ENCODE data around the gene TTLL7. TPM values are rescaled to one million over a fixed set of nuclear protein-coding genes. Genes with fewer than 3 reads are reported as not detected.

TTLL7 gene
- total RNA-seq, 1 experiment from 2014 or later, result 6.6 TPM

DNA sequence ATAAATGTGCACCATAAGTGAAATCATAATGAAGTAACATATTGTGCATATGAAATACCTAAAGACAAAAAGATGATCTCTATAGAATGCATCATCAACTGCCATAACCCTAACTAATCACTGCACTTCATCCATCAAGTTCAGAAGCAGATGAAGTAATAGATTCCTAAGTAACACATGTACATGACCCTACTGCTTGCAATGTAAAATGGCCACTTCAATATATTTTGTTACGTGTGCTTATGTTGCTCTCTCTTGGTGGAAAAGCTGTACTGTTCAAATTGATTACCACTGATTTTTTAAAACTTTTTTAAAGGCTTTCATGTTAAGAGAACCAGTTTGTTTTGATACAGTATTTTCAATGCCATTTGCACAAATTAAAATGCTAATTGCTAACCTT lies 141.8 kb downstream of the TTLL7 start:
- Histone ChIP-seq H3K27ac (ENCODE audit: insufficient read length, low read depth, low read length) (no peak overlapping the region), H2BK12ac (ENCODE audit: insufficient read length, low read depth, low read length) (no peak overlapping the region), H4K20me1 (ENCODE audit: control insufficient read depth, insufficient read depth, insufficient read length) (no peaks in the 10 kb centered on the region), H3K9ac (ENCODE audit: extremely low read depth, insufficient read length, low read length) (no peak overlapping the region), H2AFZ (ENCODE audit: low read length) (no peak overlapping the region), H3K23ac (ENCODE audit: insufficient read length, low read depth, low read length) (no peak overlapping the region), H3K56ac (ENCODE audit: insufficient read length, low read depth, low read length) (no peak overlapping the region), H2AK5ac (ENCODE audit: insufficient read length, low read length) (no peak overlapping the region), H4K91ac (ENCODE audit: insufficient read length, low read depth, low read length) (no peak overlapping the region), H4K8ac (replicated peaks; ENCODE audit: insufficient read length, low read depth, low read length) (no peak overlapping the region), H2BK5ac (ENCODE audit: insufficient read length, low read length) (no peak overlapping the region), H3K14ac (ENCODE audit: insufficient read depth, low read length) (no peak overlapping the region), H3K27me3 (ENCODE audit: insufficient read depth, low read length) (no peaks in the 10 kb centered on the region), H2BK120ac (ENCODE audit: low read depth, low read length, poor library complexity, severe bottlenecking) (no peak overlapping the region), H3K79me1 (ENCODE audit: insufficient read depth, low read depth, low read length, poor library complexity, severe bottlenecking) (no peaks in the 10 kb centered on the region), H3K23me2 (ENCODE audit: insufficient read length, low read depth, low read length, poor library complexity, severe bottlenecking) (no peaks in the 10 kb centered on the region), H3K4me1 (ENCODE audit: insufficient read depth, low read length) (no peaks in the 10 kb centered on the region), H3K79me2 (ENCODE audit: insufficient read depth, low read length) (no peaks in the 10 kb centered on the region), H4K5ac (ENCODE audit: insufficient read length, low read depth, low read length) (no peak overlapping the region), H3T11ph (ENCODE audit: low read length) (no peak overlapping the region), H3K18ac (ENCODE audit: insufficient read length, low read depth, low read length) (no peak overlapping the region), H2BK20ac (ENCODE audit: low read depth, low read length, poor library complexity, severe bottlenecking) (no peak overlapping the region), H3K4me2 (ENCODE audit: insufficient read depth, insufficient read length, low read length) (no peak overlapping the region), H3K9me3 (ENCODE audit: control insufficient read depth, low read depth, low read length) (no peaks in the 10 kb centered on the region), H3K4ac (ENCODE audit: low read depth, low read length) (no peak overlapping the region), H2BK15ac (ENCODE audit: low read depth, low read length) (no peak overlapping the region)
- no peak overlapping the region for H3K27ac Mint-ChIP-seq
- no peaks in the 10 kb centered on the region for H3K36me3 Mint-ChIP-seq (ENCODE audit: insufficient read depth in 1 of 3, low read depth in 3 of 3)
- no peak overlapping the region for H3K4me3 Mint-ChIP-seq
- no CpG with 5 or more reads among the region's 1 CpG for WGBS (ENCODE audit: extremely low coverage, insufficient read length, low lambda C conversion rate)
- H3K4me1 Mint-ChIP-seq, result peaks cover 4 to 5% of the 10 kb centered on the region in 2 experiments
- no peak for DNase-seq
- H3K27me3 Mint-ChIP-seq (ENCODE audit: low read depth), result peaks cover 10% of the 10 kb centered on the region
- no peaks in the 10 kb centered on the region for H3K9me3 Mint-ChIP-seq
- TF ChIP-seq, protein P1, sequence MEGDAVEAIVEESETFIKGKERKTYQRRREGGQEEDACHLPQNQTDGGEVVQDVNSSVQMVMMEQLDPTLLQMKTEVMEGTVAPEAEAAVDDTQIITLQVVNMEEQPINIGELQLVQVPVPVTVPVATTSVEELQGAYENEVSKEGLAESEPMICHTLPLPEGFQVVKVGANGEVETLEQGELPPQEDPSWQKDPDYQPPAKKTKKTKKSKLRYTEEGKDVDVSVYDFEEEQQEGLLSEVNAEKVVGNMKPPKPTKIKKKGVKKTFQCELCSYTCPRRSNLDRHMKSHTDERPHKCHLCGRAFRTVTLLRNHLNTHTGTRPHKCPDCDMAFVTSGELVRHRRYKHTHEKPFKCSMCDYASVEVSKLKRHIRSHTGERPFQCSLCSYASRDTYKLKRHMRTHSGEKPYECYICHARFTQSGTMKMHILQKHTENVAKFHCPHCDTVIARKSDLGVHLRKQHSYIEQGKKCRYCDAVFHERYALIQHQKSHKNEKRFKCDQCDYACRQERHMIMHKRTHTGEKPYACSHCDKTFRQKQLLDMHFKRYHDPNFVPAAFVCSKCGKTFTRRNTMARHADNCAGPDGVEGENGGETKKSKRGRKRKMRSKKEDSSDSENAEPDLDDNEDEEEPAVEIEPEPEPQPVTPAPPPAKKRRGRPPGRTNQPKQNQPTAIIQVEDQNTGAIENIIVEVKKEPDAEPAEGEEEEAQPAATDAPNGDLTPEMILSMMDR (conservative IDR thresholded peaks at IDR 0.05), result peak; percentile 53; the same call in 2 of the 3 replicates
